Mucosa of descending colon (tissue), 3 donors: ENCODE measurements around the gene ZNF556. TPM values are rescaled to one million over a fixed set of nuclear protein-coding genes. Genes with fewer than 3 reads are reported as not detected.
A peak's percentile ranks its signal among the peaks of the same experiment; 100 is the strongest.

Source experiments
- ATAC-seq: fragments of 200-7000 bp; cut with Tn5 transposase; one replicate; pipeline ENCODE4 v1.9.1; 2020; ENCODE audit warnings: mild to moderate bottlenecking, moderate library complexity
- DNase-seq, 3 donors: peaks; one replicate each; pipeline ENCODE4 v3.0.0-alpha.2; 2020
- H3K36me3 ChIP-seq: fragments of 200-600 bp; one replicate; pipeline ENCODE4 v1.8.0; 2021; ENCODE audit warnings: low read depth, mild to moderate bottlenecking
- H3K4me1 ChIP-seq: fragments of 200-600 bp; one replicate; pipeline ENCODE4 v1.8.0; 2021; ENCODE audit warnings: low read depth, mild to moderate bottlenecking
- H3K4me3 ChIP-seq: fragments of 200-600 bp; one replicate; pipeline ENCODE4 v1.8.0; 2021; ENCODE audit warnings: mild to moderate bottlenecking
- H3K9me3 ChIP-seq: fragments of 200-600 bp; one replicate; pipeline ENCODE4 v1.8.0; 2021; ENCODE audit warnings: mild to moderate bottlenecking
- intact Hi-C, 2 donors: fragments of 100-400 bp; cut with DNase I in 1 of 2; cut with micrococcal nuclease in 1 of 2; formaldehyde crosslinking; loops; one replicate each; pipeline versions ENCODE4 v1.11.0 to v1.11.1; 2022; cut with DNase I, micrococcal nuclease
- total RNA-seq, 3 donors: library from RNA; stranded (reverse); fragmentation: NEBNext Ultra II Directional in 2 of 3; extraction: Animal tissue kit (Norgen Biotek cat#: 25700) in 2 of 3; gene quantifications; one replicate each; pipeline versions ENCODE4 v1.2.1 to v1.2.4, GENCODE V29; 2021 to 2023
- TF ChIP-seq, protein P1 (sequence below): fragments of 200-600 bp; IDR thresholded peaks from one replicate; pipeline ENCODE4 v1.8.0; 2022; ENCODE audit warnings: antibody characterized with exemption, mild to moderate bottlenecking
- donor health status: DM: no; HTN: no; CAD: no; lungs with moderate emphysema.
- donor health status: DM: no; HTN: no; CAD: no.
- donor health status: DM: no; HTN: yes; CAD: no.

Gene ZNF556
- total RNA-seq, 3 donors from 2014 or later = 0.29 TPM; not detected in 2

DNA sequence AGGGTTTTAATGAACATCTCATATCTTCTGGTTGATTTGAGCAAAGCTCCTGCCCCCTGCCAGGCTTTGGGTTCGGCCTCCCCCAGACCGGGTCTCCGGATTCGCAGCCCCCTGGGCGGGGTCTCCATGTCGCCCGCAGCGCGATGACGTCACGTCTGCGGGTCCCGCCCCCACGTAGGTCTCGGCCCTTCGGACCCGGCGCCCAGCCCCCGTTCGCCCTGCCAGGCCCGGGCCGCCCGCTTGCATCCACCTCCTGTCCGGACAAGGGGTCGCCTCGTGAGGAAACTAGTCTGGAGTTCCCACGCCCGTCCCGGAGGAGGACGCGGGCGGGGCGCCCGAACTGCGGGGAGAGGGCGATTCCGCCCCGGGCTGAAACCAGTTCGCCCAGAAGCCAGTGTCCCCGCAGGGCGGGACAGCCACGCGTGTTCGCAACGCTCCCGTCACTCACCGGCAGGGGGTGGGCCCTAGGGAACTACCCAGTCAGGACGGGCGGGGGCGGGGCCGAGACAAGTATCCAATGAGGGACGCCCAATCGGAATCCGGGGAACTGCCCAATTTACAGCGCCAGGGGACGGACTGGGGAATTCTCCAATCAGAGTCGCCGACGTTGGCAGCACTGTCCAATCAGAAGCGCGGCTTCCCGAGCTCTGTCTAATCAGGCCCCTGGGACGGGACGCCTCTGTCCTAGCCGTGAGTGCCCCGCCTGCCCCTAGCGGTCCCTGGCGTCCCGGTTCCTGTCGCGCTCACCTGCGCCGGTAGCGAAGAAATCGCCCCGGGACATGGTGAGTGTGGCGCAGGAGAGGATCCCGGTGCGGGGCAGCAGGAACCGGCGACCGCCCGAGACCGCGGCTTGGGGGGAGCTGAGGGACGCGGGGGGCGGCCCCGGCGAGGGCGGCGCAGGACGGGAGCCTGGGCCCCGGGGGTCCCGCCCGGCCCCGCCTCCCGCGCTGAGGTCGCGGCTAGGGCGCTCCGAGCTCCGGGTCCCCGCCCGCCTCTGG lies 26.0 kb upstream of the ZNF556 start, which contains the start of gene ZNF555:
ZNF555 (plus strand) TSS at position 682 of the 998 bp plus-strand sequence; CDS start at position 780, 98 bp downstream.
- intact Hi-C loops = no loop called here
- H3K4me1 ChIP-seq = peaks cover 5% of the 10 kb centered on the region
- H3K4me3 ChIP-seq = peak within 1 kb of the TSS; percentile 83
- TF ChIP-seq, protein P1, sequence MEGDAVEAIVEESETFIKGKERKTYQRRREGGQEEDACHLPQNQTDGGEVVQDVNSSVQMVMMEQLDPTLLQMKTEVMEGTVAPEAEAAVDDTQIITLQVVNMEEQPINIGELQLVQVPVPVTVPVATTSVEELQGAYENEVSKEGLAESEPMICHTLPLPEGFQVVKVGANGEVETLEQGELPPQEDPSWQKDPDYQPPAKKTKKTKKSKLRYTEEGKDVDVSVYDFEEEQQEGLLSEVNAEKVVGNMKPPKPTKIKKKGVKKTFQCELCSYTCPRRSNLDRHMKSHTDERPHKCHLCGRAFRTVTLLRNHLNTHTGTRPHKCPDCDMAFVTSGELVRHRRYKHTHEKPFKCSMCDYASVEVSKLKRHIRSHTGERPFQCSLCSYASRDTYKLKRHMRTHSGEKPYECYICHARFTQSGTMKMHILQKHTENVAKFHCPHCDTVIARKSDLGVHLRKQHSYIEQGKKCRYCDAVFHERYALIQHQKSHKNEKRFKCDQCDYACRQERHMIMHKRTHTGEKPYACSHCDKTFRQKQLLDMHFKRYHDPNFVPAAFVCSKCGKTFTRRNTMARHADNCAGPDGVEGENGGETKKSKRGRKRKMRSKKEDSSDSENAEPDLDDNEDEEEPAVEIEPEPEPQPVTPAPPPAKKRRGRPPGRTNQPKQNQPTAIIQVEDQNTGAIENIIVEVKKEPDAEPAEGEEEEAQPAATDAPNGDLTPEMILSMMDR = peak; percentile 62
- peaks cover 15% of the 10 kb centered on the region for H3K9me3 ChIP-seq
- ATAC-seq (peak; percentile 99), DNase-seq (peak; percentile 99 to 100 (median 99))
- H3K36me3 ChIP-seq = no peaks in the 10 kb centered on the region

DNA sequence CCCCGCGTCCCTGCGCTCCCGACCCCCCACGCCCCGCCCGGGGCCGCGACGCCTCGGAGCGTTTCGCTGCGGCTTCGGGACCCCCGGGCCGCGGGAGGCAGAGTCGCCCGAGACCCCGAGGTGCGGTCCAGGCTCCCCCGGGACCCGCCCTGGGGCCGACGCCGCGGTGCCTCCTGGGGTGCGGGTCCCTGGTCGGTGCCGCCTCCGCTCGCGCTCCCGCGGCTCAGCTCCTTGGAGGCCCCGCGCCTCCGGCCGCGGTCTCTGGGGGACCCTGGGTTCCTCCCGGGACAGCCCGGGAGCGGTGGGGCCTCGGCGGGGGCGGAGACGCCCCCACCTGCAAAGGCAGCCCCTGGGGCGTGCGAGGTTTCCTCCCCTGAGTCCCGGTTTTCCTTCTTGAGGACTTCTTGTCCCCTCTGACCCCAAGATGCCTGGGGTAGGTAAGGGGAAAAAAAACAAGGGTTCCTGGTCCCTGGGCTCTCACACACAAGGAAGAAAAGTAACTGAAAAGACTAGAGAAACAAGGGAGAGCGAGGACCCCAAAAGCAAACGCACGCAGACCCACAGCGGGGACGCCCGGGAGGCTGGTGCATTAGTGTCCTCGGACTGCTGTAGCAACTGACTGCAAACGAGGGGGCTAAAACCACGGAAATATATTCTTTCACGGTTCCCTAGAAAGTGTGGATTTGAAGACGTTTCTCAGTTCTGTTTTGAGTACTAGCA lies 25.1 kb upstream of the ZNF556 start:
- Histone ChIP-seq H3K36me3 (no peaks in the 10 kb centered on the region), H3K4me3 (peak overlapping the region; percentile 83), H3K9me3 (peaks cover 7% of the 10 kb centered on the region), H3K4me1 (peaks cover 5% of the 10 kb centered on the region)
- intact Hi-C loops = no loop called here
- DNase-seq = peak in 2 of 3 donors; percentile 7 to 46
- peak; percentile 16 for ATAC-seq
- TF ChIP-seq, protein P1 = no peak

DNA sequence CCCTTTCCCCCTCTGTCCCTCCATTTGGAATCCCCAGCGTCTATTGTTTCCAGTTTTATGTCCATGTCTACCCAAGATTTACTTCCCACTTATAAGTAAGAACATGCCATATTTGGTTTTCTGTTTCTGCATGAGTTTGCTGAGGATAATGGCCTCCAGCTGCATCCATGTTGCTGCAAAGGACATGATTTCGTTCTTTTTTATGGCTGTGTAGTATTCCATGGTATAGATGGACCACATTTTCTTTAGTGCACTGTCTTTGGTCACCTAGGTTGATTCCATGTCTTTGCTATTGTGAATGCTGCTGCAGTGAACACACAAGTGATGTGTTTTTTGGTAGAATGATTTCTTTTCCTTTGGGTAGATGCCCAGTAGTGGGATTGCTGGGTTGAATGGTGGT lies 22.0 kb upstream of the ZNF556 start:
- intact Hi-C loops = no loop called here
- ATAC-seq (no peak), DNase-seq (no peak)
- Histone ChIP-seq H3K36me3 (no peaks in the 10 kb centered on the region), H3K4me3 (no peak overlapping the region), H3K4me1 (peaks cover 5% of the 10 kb centered on the region), H3K9me3 (peaks cover 13% of the 10 kb centered on the region)
- TF ChIP-seq, protein P1 = no peak

DNA sequence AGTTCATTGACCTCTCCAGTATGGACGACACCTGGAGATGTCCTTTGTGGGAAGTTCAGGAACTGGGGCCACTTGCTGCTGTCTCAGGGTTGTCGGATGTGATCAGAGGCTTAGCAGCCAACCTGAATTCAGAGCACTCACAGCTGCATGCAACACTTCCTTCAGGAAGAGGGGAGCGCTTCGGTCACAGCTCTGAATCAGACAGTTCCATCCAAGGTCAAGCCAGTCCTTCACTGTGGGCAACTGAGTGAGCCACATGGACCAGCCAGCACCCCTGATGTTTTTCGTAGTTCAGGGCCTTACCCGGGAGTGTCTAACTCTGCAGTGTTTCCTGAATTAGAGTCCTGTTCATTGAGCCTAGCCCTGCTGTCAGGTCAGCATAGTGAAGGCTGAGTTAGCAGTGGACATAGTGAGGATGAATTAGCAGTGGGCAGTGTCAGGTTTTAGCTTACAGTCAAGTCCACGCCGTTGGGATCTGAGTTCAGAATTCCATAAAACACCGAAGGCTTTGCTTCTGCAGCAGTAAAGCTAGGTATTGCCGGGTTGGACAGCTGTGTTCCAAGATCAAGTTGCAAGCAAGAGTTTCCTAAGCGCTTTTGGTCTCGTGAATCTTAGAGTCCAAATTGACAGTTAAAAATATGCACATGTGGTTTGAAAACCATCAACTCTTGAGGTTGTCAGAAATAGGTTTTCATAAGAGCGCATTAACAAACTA lies 20.8 kb upstream of the ZNF556 start:
- intact Hi-C loops = no loop called here
- ATAC-seq = no peak
- TF ChIP-seq, protein P1 = no peak
- no peak overlapping the region for H3K4me3 ChIP-seq
- H3K36me3 ChIP-seq = no peaks in the 10 kb centered on the region
- DNase-seq = no peak
- peaks cover 25% of the 10 kb centered on the region for H3K9me3 ChIP-seq
- peaks cover 5% of the 10 kb centered on the region for H3K4me1 ChIP-seq

DNA sequence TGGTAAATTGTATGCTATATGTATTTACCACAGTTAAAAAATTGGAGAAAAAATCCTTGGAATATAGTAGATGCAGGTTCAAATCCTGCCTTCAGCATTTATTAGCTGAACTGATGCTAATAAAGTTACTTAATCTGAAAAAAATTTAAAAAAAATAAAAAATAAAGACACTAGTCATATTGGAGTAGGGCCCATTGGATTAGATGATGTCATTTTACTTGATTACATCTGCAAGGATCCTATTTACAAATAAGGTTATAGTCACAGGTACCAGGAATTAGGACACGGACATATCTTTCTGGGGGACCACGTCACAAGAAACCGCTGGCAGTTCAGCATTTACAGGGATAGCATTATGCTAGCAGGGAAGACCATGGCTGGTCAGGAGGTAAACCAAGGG lies 19.6 kb upstream of the ZNF556 start:
- TF ChIP-seq, protein P1 = no peak
- Histone ChIP-seq H3K4me1 (peaks cover under 1% of the 10 kb centered on the region), H3K36me3 (peaks cover 8% of the 10 kb centered on the region), H3K4me3 (no peak overlapping the region), H3K9me3 (peaks cover 37% of the 10 kb centered on the region)
- ATAC-seq = no peak
- intact Hi-C loops = no loop called here
- no peak for DNase-seq
